K562 (cell line): Measurements from ENCODE around the gene RCSD1. TPM values are rescaled to one million over a fixed set of nuclear protein-coding genes. Genes with fewer than 3 reads are reported as not detected.

Experiments
- ATF1 ChIP-seq, 2 experiments: fragments of 450-650 bp in 1 of 2; IDR thresholded peaks; 2 replicates each; pipeline ENCODE4 v1.6.1; 2016; ENCODE audit warnings: missing compliant biosample characterization in 1 of 2, missing genetic modification characterization in 1 of 2
- COPS2 ChIP-seq: fragments of 450-650 bp; conservative IDR thresholded peaks from 2 replicates; pipeline ENCODE4 v1.6.1; 2016; ENCODE audit warnings: mild to moderate bottlenecking, moderate library complexity
- DPF2 ChIP-seq: fragments of 450-650 bp; IDR thresholded peaks from 2 replicates; pipeline ENCODE4 v1.6.1; 2016
- EZH2 ChIP-seq: IDR thresholded peaks from 2 replicates; pipeline ENCODE4 v1.6.1; 2012; ENCODE audit warnings: low read depth, mild to moderate bottlenecking, inconsistent platforms, low read length, borderline replicate concordance
- MEIS2 ChIP-seq: fragments of 450-650 bp; IDR thresholded peaks from 2 replicates; pipeline ENCODE4 v1.6.1; 2014; ENCODE audit warnings: mild to moderate bottlenecking; ENCODE audit not compliant: partially characterized antibody
- NFYB ChIP-seq: IDR thresholded peaks from 2 replicates; pipeline ENCODE4 v1.6.1; 2011; ENCODE audit warnings: mild to moderate bottlenecking, moderate library complexity; ENCODE audit not compliant: insufficient read length; ENCODE audit errors: extremely low read depth
- RCOR1 ChIP-seq, 2 experiments: IDR thresholded peaks; 2 replicates each; pipeline ENCODE4 v1.6.1; 2012; ENCODE audit warnings: low read depth in 2 of 2, low read length in 2 of 2, borderline replicate concordance in 1 of 2, improper control_type of control experiment in 1 of 2
- TEAD1 ChIP-seq, 2 experiments: fragments of 450-650 bp in 1 of 2; sonication (generic) in 1 of 2; formaldehyde crosslinking; IDR thresholded peaks; 2 replicates each; pipeline versions ENCODE4 v1.4.0 to v1.8.0; 2020 to 2022; ENCODE audit warnings: mild to moderate bottlenecking in 2 of 2, missing genetic modification reagents in 1 of 2
- ZNF354B ChIP-seq: fragments of 250-450 bp; sonication (Bioruptor Pico); IDR thresholded peaks from 2 replicates; pipeline ENCODE4 v1.4.0; 2020
- ZNF57 ChIP-seq: fragments of 450-650 bp; formaldehyde crosslinking; IDR thresholded peaks from 2 replicates; pipeline ENCODE4 v1.4.0; 2020; ENCODE audit warnings: mild to moderate bottlenecking, moderate library complexity
- ZZZ3 ChIP-seq: fragments of 450-650 bp; IDR thresholded peaks from 2 replicates; pipeline ENCODE4 v1.6.1; 2016; ENCODE audit warnings: antibody characterized with exemption, mild to moderate bottlenecking, moderate library complexity
- polyA plus RNA-seq, 8 experiments: library from polyadenylated mRNA; depleted of rRNA in 4 of 8; stranded (reverse) in 5 of 8; unstranded in 3 of 8; fragments of >200 nt; fragmentation: Nextera tagmentation in 2 of 8; fragmentation: Illumina TruSeq in 1 of 8; extraction: Ambion mirVana in 2 of 8; extraction: Trizol in 1 of 8; gene quantifications; 2 replicates each; pipeline versions ENCODE4 v1.2.1 to v1.2.3, GENCODE V29; 2011 to 2014; ENCODE audit warnings: inconsistent platforms in 1 of 8, missing spikeins in 1 of 8
- total RNA-seq, 7 experiments: library from RNA; depleted of rRNA in 6 of 7; stranded (reverse); fragments of >200 nt in 6 of 7; fragmentation: Illumina TruSeq in 2 of 7; extraction: Trizol in 2 of 7; gene quantifications; 2 replicates each; pipeline versions ENCODE4 v1.2.1 to v1.2.3, GENCODE V29; 2011 to 2021; ENCODE audit warnings: low replicate concordance in 1 of 7
- TF ChIP-seq, protein P1 (sequence below): fragments of 250-450 bp; sonication (Bioruptor Pico); IDR thresholded peaks from 2 replicates; pipeline ENCODE4 v1.5.1; 2021; ENCODE audit warnings: mild to moderate bottlenecking
- TF ChIP-seq, protein P2 (sequence below): sonication (generic); formaldehyde crosslinking; IDR thresholded peaks from 2 replicates; pipeline ENCODE4 v1.8.1; 2023; ENCODE audit warnings: mild to moderate bottlenecking, missing genetic modification reagents
- TF ChIP-seq, protein P3 (sequence below): sonication (generic); formaldehyde crosslinking; IDR thresholded peaks from 2 replicates; pipeline ENCODE4 v1.8.1; 2023; ENCODE audit warnings: mild to moderate bottlenecking, missing genetic modification reagents
- TF ChIP-seq, protein P4 (sequence below): IDR thresholded peaks from 2 replicates; pipeline ENCODE4 v1.6.1; 2014; ENCODE audit warnings: antibody characterized with exemption
- TF ChIP-seq, protein P5 (sequence below): fragments of 450-650 bp; IDR thresholded peaks from 2 replicates; pipeline ENCODE4 v1.7.0; 2016; ENCODE audit warnings: borderline replicate concordance
- TF ChIP-seq, protein P6 (sequence below): fragments of 250-450 bp; sonication (Bioruptor Pico); IDR thresholded peaks from 2 replicates; pipeline ENCODE4 v1.4.0; 2020

RCSD1 gene
- total and polyA plus RNA-seq, 9 of the 15 experiments (the other 6 are each of a cell fraction or from before 2014, with no cell fraction given) = 7.8 to 69.8 (median 45.3) TPM

DNA sequence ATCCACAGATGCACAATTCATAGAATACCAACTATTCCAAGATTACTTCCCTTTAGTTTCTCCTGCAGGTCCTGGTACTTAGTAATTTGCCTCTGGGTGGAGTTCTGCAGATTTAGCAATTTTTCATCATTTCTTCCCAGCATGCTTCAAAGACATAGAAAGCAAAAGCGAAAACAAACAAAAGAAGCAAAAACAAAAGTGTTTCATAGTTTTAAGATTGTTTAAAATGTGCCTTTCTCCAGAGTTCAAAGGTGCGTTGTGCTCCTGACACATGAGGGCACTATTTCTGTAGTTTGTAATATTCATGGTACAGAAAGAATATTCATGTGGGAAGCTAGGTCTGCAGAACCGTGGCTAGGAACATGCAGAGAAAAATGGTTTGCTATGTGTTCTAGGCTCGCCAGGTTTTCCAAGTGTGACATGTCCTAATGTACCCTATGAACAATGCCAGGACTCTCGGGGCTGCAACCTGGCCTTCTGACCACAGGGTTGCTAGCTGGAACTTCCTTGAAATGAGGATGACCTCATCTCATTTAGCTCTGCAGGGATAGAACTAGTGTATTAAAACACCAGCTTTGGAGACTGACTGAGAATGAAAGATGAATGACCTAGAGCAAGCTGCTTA, 30.0 kb upstream of the RCSD1 start (continued):
- TF ChIP-seq, protein P1, sequence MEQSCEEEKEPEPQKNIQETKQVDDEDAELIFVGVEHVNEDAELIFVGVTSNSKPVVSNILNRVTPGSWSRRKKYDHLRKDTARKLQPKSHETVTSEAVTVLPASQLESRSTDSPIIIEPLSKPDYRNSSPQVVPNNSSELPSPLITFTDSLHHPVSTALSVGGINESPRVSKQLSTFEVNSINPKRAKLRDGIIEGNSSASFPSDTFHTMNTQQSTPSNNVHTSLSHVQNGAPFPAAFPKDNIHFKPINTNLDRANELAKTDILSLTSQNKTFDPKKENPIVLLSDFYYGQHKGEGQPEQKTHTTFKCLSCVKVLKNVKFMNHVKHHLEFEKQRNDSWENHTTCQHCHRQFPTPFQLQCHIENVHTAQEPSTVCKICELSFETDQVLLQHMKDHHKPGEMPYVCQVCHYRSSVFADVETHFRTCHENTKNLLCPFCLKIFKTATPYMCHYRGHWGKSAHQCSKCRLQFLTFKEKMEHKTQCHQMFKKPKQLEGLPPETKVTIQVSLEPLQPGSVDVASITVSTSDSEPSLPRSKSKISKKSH = no peak
- no peak for TF ChIP-seq ZZZ3
- TF ChIP-seq, protein P2, sequence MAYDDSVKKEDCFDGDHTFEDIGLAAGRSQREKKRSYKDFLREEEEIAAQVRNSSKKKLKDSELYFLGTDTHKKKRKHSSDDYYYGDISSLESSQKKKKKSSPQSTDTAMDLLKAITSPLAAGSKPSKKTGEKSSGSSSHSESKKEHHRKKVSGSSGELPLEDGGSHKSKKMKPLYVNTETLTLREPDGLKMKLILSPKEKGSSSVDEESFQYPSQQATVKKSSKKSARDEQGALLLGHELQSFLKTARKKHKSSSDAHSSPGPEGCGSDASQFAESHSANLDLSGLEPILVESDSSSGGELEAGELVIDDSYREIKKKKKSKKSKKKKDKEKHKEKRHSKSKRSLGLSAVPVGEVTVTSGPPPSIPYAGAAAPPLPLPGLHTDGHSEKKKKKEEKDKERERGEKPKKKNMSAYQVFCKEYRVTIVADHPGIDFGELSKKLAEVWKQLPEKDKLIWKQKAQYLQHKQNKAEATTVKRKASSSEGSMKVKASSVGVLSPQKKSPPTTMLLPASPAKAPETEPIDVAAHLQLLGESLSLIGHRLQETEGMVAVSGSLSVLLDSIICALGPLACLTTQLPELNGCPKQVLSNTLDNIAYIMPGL (CRISPR knock-in tag) = no peak
- TF ChIP-seq ZNF354B = no peak
- TF ChIP-seq EZH2 = no peak
- TF ChIP-seq RCOR1 (IDR thresholded peaks at IDR 0.05; ENCODE audit: borderline replicate concordance in 1 of 2, low read depth in 2 of 2, low read length in 2 of 2) = peak in 1 of 2 experiments; percentile 47; a peak in 2 of 4 replicates
- TF ChIP-seq, protein P3, sequence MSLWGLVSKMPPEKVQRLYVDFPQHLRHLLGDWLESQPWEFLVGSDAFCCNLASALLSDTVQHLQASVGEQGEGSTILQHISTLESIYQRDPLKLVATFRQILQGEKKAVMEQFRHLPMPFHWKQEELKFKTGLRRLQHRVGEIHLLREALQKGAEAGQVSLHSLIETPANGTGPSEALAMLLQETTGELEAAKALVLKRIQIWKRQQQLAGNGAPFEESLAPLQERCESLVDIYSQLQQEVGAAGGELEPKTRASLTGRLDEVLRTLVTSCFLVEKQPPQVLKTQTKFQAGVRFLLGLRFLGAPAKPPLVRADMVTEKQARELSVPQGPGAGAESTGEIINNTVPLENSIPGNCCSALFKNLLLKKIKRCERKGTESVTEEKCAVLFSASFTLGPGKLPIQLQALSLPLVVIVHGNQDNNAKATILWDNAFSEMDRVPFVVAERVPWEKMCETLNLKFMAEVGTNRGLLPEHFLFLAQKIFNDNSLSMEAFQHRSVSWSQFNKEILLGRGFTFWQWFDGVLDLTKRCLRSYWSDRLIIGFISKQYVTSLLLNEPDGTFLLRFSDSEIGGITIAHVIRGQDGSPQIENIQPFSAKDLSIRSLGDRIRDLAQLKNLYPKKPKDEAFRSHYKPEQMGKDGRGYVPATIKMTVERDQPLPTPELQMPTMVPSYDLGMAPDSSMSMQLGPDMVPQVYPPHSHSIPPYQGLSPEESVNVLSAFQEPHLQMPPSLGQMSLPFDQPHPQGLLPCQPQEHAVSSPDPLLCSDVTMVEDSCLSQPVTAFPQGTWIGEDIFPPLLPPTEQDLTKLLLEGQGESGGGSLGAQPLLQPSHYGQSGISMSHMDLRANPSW (CRISPR knock-in tag) = no peak
- TF ChIP-seq ZNF57 (CRISPR knock-in tag) = no peak
- TF ChIP-seq, protein P4, sequence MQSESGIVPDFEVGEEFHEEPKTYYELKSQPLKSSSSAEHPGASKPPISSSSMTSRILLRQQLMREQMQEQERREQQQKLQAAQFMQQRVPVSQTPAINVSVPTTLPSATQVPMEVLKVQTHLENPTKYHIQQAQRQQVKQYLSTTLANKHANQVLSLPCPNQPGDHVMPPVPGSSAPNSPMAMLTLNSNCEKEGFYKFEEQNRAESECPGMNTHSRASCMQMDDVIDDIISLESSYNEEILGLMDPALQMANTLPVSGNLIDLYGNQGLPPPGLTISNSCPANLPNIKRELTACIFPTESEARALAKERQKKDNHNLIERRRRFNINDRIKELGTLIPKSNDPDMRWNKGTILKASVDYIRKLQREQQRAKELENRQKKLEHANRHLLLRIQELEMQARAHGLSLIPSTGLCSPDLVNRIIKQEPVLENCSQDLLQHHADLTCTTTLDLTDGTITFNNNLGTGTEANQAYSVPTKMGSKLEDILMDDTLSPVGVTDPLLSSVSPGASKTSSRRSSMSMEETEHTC = no peak
- TF ChIP-seq MEIS2 = peak; percentile 27
- TF ChIP-seq ATF1 (CRISPR knock-in tag; IDR thresholded peaks at IDR 0.05) = no peak
- 0 out of 2 replicates have a peak, but pooled peaks have one; percentile 10 for TF ChIP-seq ATF1 (tag; IDR thresholded peaks at IDR 0.05)
- TF ChIP-seq, protein P5, sequence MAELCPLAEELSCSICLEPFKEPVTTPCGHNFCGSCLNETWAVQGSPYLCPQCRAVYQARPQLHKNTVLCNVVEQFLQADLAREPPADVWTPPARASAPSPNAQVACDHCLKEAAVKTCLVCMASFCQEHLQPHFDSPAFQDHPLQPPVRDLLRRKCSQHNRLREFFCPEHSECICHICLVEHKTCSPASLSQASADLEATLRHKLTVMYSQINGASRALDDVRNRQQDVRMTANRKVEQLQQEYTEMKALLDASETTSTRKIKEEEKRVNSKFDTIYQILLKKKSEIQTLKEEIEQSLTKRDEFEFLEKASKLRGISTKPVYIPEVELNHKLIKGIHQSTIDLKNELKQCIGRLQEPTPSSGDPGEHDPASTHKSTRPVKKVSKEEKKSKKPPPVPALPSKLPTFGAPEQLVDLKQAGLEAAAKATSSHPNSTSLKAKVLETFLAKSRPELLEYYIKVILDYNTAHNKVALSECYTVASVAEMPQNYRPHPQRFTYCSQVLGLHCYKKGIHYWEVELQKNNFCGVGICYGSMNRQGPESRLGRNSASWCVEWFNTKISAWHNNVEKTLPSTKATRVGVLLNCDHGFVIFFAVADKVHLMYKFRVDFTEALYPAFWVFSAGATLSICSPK = no peak
- TF ChIP-seq NFYB = no peak
- TF ChIP-seq TEAD1 (CRISPR knock-in tag; IDR thresholded peaks at IDR 0.05) = no peak
- 0 out of 2 replicates have a peak, but pooled peaks have one; percentile 58 for TF ChIP-seq DPF2
- no peak for TF ChIP-seq COPS2
- TF ChIP-seq, protein P6, sequence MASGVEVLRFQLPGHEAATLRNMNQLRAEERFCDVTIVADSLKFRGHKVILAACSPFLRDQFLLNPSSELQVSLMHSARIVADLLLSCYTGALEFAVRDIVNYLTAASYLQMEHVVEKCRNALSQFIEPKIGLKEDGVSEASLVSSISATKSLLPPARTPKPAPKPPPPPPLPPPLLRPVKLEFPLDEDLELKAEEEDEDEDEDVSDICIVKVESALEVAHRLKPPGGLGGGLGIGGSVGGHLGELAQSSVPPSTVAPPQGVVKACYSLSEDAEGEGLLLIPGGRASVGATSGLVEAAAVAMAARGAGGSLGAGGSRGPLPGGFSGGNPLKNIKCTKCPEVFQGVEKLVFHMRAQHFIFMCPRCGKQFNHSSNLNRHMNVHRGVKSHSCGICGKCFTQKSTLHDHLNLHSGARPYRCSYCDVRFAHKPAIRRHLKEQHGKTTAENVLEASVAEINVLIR (CRISPR knock-in tag) = no peak
